RWPE2 (cell line): ENCODE data around the gene SLC35F3.

Source experiments
- ATAC-seq: fragments of 200-7000 bp; cut with Tn5 transposase; 3 replicates; pipeline ENCODE4 v1.9.1; 2021; ENCODE audit warnings: low read depth
- DNase-seq: peaks from one replicate; pipeline ENCODE4 v3.0.0-alpha.2; 2020; ENCODE audit warnings: low spot score
- H3K27ac ChIP-seq: fragments of 450-650 bp; 2 replicates; pipeline ENCODE4 v1.5.1; 2017; ENCODE audit warnings: mild to moderate bottlenecking; ENCODE audit not compliant: poor library complexity, severe bottlenecking
- H3K27me3 ChIP-seq: fragments of 250-450 bp; sonication (Bioruptor Pico); 2 replicates; pipeline ENCODE4 v1.5.1; 2021; ENCODE audit warnings: mild to moderate bottlenecking, moderate library complexity; ENCODE audit not compliant: insufficient read depth, poor library complexity, severe bottlenecking
- H3K36me3 ChIP-seq: fragments of 250-450 bp; sonication (Bioruptor Pico); 2 replicates; pipeline ENCODE4 v1.5.1; 2020; ENCODE audit warnings: low read depth, mild to moderate bottlenecking, moderate library complexity
- H3K4me1 ChIP-seq: fragments of 250-450 bp; sonication (Bioruptor Pico); 2 replicates; pipeline ENCODE4 v1.5.1; 2021; ENCODE audit warnings: mild to moderate bottlenecking, moderate library complexity; ENCODE audit not compliant: insufficient read depth, poor library complexity, severe bottlenecking
- H3K4me3 ChIP-seq: fragments of 250-450 bp; sonication (Bioruptor Pico); 2 replicates; pipeline ENCODE4 v1.5.1; 2021; ENCODE audit warnings: mild to moderate bottlenecking, moderate library complexity; ENCODE audit not compliant: severe bottlenecking
- H3K9me3 ChIP-seq: fragments of 250-450 bp; sonication (Bioruptor Pico); 2 replicates; pipeline ENCODE4 v1.5.1; 2021; ENCODE audit warnings: mild to moderate bottlenecking, moderate library complexity; ENCODE audit not compliant: severe bottlenecking
- TF ChIP-seq, protein P1 (sequence below): fragments of 450-650 bp; IDR thresholded peaks from one replicate; pipeline ENCODE4 v1.5.1; 2017; ENCODE audit warnings: mild to moderate bottlenecking, moderate library complexity; ENCODE audit not compliant: poor library complexity, severe bottlenecking

SLC35F3 gene

DNA sequence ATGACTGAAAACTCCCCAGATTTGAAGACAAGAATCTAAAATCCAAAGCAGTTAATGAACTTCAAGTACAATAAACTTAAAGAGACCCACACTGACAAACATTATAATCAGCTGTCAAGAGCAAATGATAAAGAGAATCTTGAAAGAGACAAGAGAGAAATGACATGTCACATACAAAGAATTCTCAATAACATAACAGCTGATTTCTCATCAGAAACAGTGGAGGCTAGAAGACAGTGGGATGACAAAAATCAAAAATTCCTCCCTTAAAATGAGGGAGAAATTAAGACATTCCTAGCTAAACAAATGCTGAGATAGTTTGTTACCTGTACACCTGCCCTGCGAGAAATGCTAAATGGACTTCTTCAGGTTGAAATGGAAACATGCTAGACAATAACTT lies 432.8 kb downstream of the SLC35F3 start:
- Histone ChIP-seq H3K27me3 (no peaks in the 10 kb centered on the region), H3K27ac (no peak overlapping the region), H3K4me3 (no peak overlapping the region), H3K36me3 (no peaks in the 10 kb centered on the region), H3K4me1 (no peaks in the 10 kb centered on the region), H3K9me3 (no peaks in the 10 kb centered on the region)
- DNase-seq (no peak), ATAC-seq (no peak)
- TF ChIP-seq, protein P1, sequence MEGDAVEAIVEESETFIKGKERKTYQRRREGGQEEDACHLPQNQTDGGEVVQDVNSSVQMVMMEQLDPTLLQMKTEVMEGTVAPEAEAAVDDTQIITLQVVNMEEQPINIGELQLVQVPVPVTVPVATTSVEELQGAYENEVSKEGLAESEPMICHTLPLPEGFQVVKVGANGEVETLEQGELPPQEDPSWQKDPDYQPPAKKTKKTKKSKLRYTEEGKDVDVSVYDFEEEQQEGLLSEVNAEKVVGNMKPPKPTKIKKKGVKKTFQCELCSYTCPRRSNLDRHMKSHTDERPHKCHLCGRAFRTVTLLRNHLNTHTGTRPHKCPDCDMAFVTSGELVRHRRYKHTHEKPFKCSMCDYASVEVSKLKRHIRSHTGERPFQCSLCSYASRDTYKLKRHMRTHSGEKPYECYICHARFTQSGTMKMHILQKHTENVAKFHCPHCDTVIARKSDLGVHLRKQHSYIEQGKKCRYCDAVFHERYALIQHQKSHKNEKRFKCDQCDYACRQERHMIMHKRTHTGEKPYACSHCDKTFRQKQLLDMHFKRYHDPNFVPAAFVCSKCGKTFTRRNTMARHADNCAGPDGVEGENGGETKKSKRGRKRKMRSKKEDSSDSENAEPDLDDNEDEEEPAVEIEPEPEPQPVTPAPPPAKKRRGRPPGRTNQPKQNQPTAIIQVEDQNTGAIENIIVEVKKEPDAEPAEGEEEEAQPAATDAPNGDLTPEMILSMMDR: no peak

DNA sequence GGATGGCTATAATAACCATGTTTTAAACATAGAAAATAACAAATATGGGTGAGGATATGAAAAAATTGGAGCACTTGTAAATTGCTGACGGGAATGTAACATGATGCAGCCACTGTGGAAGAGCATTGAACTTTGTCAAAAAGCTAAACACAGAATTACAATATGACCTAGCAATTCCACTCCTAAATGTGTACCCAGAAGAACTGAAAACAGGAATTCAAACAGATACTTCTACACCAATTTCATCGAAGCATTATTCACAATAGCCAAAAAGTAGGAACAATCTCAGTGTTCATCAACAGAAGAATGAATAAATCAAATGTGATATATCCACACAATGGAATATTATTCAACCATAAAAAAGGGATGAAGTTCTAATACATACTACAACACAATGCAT lies 436.1 kb downstream of the SLC35F3 start:
- Histone ChIP-seq H3K27ac (no peak overlapping the region), H3K27me3 (no peaks in the 10 kb centered on the region), H3K4me3 (no peak overlapping the region), H3K9me3 (no peaks in the 10 kb centered on the region), H3K4me1 (no peaks in the 10 kb centered on the region), H3K36me3 (no peaks in the 10 kb centered on the region)
- DNase-seq: no peak
- ATAC-seq: no peak
- TF ChIP-seq, protein P1: no peak

DNA sequence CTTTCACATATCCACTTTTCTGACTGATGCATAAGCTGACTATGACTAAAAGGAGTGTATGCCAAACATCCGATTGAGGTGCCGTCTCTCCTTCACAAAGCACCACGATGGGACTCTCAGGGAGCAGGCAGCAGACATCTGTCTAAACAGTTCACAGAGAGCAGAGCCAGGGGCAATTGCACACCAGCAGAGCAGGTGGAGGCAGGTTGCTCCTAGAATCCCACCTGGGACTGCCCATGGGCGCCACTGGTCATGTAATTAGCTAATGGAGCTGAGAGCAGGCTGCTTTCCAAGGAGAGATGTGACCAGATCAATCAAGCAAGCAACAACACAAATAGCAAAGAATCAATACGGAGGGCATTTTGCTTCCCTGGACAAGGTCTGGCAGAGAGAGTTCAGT lies 438.3 kb downstream of the SLC35F3 start:
- Histone ChIP-seq H3K36me3 (no peaks in the 10 kb centered on the region), H3K4me3 (no peak overlapping the region), H3K27me3 (no peaks in the 10 kb centered on the region), H3K9me3 (no peaks in the 10 kb centered on the region), H3K4me1 (no peaks in the 10 kb centered on the region), H3K27ac (no peak overlapping the region)
- ATAC-seq (no peak), DNase-seq (no peak)
- TF ChIP-seq, protein P1: no peak

DNA sequence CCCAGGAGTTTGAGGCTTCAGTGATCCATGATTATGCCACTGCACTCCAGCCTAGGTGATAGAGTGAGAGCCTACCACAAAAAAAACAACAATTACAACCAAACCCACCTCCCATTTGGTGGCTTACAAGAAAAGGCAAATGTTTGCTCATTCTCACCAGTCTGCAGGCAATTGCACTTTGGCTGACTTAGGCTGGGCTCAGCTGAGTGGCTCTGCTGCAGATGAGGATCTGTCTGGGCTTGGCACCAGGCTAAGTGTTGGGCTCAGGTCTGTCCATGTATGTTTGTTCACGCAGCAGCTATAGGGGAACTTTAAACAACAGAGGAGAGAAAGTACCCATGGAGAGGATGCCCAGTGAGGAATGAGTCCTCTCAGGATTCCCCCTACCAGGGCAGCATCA lies 440.8 kb downstream of the SLC35F3 start:
- TF ChIP-seq, protein P1: no peak
- Histone ChIP-seq H3K27me3 (no peaks in the 10 kb centered on the region), H3K4me3 (no peak overlapping the region), H3K27ac (no peak overlapping the region), H3K4me1 (no peaks in the 10 kb centered on the region), H3K9me3 (no peaks in the 10 kb centered on the region), H3K36me3 (no peaks in the 10 kb centered on the region)
- ATAC-seq (no peak), DNase-seq (no peak)

DNA sequence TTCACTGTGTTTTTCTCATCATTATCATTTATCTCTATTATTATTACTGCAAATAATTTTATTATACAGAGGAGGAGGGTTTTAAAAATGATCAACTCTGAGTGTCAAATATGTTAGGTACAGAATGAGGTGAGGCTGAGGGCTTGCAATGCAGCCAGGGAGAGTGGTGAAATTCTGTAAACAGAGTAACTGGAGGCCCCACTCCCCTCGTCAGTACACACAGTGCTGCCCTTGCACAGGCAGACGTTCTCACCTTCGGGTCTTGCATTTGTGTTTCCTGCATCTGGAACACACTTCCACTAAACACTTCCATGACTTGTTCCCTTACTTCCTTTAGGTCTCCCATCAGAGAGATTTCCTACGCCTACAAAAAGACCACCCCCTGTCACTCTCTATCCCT lies 444.5 kb downstream of the SLC35F3 start:
- ATAC-seq (no peak), DNase-seq (no peak)
- Histone ChIP-seq H3K9me3 (no peaks in the 10 kb centered on the region), H3K27me3 (no peaks in the 10 kb centered on the region), H3K27ac (no peak overlapping the region), H3K4me3 (no peak overlapping the region), H3K36me3 (no peaks in the 10 kb centered on the region), H3K4me1 (no peaks in the 10 kb centered on the region)
- TF ChIP-seq, protein P1: no peak
